Progenitor cell of endocrine pancreas (in vitro differentiated cells): Measurements from ENCODE around the gene DLGAP4. TPM values are rescaled to one million over a fixed set of nuclear protein-coding genes. Genes with fewer than 3 reads are reported as not detected.

Source experiments
- DNase-seq: peaks from one replicate; pipeline ENCODE4 v3.0.0; 2021; ENCODE audit warnings: low spot score; ENCODE audit not compliant: unreplicated experiment
- H3K27ac Mint-ChIP-seq: 2 replicates; pipeline ENCODE4 v1.8.0; 2021; ENCODE audit warnings: mild to moderate bottlenecking, moderate library complexity, mixed read lengths
- H3K27me3 Mint-ChIP-seq: 2 replicates; pipeline ENCODE4 v1.8.0; 2021; ENCODE audit warnings: mixed read lengths
- H3K36me3 Mint-ChIP-seq: 2 replicates; pipeline ENCODE4 v1.8.0; 2022; ENCODE audit warnings: mixed read lengths; ENCODE audit not compliant: insufficient read depth
- H3K4me1 Mint-ChIP-seq: 2 replicates; pipeline ENCODE4 v1.8.0; 2021; ENCODE audit warnings: low read depth, mixed read lengths
- H3K4me3 Mint-ChIP-seq: 2 replicates; pipeline ENCODE4 v1.8.0; 2021; ENCODE audit warnings: low read depth, mild to moderate bottlenecking, moderate library complexity, mixed read lengths
- H3K9me3 Mint-ChIP-seq: 2 replicates; pipeline ENCODE4 v1.8.0; 2021; ENCODE audit warnings: low read depth, mixed read lengths
- total RNA-seq: library from RNA; stranded (reverse); gene quantifications from 2 replicates; pipeline ENCODE4 v1.2.1, GENCODE V29; 2021
- TF ChIP-seq, protein P1 (sequence below): fragments of 200-600 bp; sonication (generic); IDR thresholded peaks from one replicate; pipeline ENCODE4 v1.5.0; 2021; ENCODE audit warnings: antibody characterized with exemption, mild to moderate bottlenecking; ENCODE audit not compliant: unreplicated experiment

The DLGAP4 gene
- total RNA-seq, 1 donor from 2014 or later = 109 TPM

DNA sequence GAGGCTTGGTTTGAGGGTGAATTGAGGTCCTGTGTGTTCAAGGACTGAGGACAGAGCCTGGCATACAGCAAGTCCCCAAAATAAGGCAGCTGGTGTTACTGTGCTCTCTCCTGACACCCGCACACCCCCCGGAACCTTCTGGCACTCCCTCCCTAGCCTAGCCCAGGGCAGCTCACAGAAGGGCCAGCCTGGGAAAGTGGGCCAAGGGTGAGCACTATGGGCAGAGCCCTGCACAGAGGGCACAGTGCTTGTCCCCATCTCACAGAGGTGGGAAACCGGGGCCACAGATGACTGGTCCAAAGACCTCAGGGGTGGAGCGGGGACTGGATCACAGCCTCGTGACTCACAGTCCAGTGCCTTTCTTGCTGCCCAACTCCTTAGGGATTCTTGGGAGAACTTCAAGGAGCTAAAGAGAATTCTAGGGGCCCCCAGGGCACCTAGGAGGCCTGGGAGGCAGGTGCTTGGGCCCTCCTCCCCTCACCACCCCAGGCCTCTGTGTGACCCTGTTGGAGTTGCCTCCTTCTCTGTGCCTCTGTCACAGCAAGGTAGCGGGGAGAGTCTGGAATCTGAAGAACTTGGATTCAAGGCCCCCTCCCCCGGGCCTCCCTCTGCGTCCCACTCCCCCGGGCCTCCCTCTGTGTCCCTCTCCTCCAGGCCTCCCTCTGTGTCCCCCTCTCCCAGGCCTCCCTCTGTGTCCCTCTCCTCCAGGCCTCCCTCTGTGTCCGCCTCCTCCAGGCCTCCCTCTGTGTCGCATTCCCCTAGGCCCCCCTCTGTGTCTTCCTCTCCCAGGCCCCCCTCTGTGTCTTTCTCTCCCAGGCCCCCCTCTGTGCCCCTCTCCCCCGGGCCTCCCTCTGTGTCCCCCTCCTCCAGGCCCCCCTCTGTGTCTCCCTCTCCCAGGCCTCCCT lies 13.5 kb downstream of the DLGAP4 start:
- TF ChIP-seq, protein P1, sequence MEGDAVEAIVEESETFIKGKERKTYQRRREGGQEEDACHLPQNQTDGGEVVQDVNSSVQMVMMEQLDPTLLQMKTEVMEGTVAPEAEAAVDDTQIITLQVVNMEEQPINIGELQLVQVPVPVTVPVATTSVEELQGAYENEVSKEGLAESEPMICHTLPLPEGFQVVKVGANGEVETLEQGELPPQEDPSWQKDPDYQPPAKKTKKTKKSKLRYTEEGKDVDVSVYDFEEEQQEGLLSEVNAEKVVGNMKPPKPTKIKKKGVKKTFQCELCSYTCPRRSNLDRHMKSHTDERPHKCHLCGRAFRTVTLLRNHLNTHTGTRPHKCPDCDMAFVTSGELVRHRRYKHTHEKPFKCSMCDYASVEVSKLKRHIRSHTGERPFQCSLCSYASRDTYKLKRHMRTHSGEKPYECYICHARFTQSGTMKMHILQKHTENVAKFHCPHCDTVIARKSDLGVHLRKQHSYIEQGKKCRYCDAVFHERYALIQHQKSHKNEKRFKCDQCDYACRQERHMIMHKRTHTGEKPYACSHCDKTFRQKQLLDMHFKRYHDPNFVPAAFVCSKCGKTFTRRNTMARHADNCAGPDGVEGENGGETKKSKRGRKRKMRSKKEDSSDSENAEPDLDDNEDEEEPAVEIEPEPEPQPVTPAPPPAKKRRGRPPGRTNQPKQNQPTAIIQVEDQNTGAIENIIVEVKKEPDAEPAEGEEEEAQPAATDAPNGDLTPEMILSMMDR = no peak
- H3K4me3 Mint-ChIP-seq = no peak overlapping the region
- DNase-seq = no peak
- H3K4me1 Mint-ChIP-seq = no peaks in the 10 kb centered on the region
- H3K9me3 Mint-ChIP-seq = peaks cover 4% of the 10 kb centered on the region
- H3K27ac Mint-ChIP-seq = no peak overlapping the region
- H3K27me3 Mint-ChIP-seq = peaks cover 28% of the 10 kb centered on the region
- H3K36me3 Mint-ChIP-seq = no peaks in the 10 kb centered on the region

DNA sequence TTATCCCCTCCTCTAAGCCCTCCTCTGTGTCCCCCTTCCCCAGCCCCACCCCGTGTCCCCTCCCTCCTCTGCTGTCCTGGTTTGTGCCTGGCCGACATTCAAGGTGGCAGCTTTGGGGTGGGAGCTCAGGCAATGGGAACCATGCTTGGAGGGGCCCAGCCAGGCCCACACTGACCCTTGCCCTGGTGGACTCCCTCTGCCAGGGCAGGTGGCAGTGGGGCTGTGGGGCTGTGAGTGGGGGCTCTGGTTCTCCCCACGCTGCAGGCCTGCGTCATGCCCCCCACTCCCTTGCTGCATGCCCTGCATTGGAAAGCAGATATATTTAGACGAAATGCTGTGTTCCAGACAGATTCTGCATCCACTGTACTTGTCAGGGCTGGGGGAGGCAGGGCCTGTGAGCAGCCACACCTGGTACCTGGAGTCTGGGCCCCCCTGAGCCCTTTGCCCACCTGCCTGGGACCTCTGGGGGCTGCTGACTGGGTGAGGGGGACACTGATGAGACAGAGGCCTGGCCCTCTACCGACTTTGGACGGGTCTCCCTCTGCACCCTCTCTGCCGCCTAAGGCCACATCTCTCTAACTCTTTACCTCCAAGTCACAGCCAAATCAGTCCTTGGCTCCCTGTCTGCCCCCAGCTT lies 14.2 kb downstream of the DLGAP4 start:
- peaks cover 25% of the 10 kb centered on the region for H3K27me3 Mint-ChIP-seq
- no peaks in the 10 kb centered on the region for H3K36me3 Mint-ChIP-seq
- no peak for DNase-seq
- TF ChIP-seq, protein P1 = no peak
- H3K4me1 Mint-ChIP-seq = no peaks in the 10 kb centered on the region
- no peak overlapping the region for H3K4me3 Mint-ChIP-seq
- peak overlapping the region; percentile 8 for H3K27ac Mint-ChIP-seq
- H3K9me3 Mint-ChIP-seq = peaks cover 12% of the 10 kb centered on the region

DNA sequence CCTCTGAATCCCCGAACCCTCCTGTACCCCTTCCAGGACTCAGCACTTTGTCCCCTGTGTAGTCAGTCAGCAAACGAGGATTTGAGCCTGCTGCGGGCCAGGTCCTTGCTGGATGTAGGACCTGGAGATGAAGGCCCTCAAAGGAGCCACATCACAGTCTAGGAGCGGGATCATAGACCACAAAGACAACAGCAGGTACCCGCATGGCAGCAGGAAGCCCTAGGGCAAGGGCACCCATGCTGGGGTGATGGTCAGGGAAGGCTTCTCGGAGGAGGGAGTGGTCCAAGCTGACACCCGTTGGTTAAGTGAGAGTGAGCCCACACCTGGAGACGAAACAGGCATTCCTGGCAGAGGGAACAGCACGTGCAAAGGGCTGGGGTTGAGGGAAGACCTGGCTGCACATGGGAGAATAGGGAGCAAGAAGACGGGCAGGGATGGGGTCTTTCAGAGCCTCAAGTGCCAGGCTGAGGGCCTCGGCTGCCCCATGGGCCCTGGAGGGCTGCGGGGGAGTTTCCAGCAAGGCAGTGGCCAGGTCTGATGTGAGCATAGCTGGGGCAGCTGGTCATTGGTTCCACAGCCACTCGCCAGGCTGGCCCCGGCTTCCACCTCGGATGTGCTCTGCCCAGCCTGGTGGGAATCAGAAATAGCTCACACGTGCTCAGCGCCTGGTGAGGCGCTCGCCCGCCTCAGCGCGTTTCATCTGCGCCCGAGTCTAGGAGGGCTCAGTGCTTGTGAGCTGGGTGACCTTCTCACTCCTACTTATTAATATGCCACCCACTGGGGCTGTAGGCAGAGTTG lies 15.0 kb downstream of the DLGAP4 start:
- H3K9me3 Mint-ChIP-seq = peaks cover 12% of the 10 kb centered on the region
- H3K4me1 Mint-ChIP-seq = no peaks in the 10 kb centered on the region
- H3K36me3 Mint-ChIP-seq = no peaks in the 10 kb centered on the region
- TF ChIP-seq, protein P1 = no peak
- H3K27me3 Mint-ChIP-seq = peaks cover 24% of the 10 kb centered on the region
- H3K4me3 Mint-ChIP-seq = no peak overlapping the region
- no peak for DNase-seq
- H3K27ac Mint-ChIP-seq = peak overlapping the region; percentile 8

DNA sequence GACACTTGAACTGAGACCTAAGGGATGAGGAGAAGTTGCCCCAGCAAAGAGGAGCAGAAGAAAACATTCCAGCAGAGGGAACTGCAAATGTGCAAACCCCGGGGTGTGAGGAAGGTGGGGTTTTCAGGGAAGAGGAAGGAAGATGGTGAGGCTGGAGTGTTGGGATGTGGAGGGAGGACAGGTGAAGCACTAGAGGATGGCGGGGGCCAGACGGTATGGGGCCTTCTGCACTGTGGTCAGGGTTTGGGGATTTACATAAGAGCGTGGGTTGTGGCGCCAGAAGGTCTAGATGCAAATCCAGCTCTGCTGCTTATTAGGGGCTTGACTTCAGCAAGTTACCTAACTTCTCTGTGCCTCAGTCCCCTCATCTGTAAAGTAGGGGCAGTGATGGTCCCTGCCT lies 16.0 kb downstream of the DLGAP4 start:
- H3K27me3 Mint-ChIP-seq = peaks cover 20% of the 10 kb centered on the region
- H3K36me3 Mint-ChIP-seq = no peaks in the 10 kb centered on the region
- DNase-seq = no peak
- peaks cover 12% of the 10 kb centered on the region for H3K9me3 Mint-ChIP-seq
- TF ChIP-seq, protein P1 = no peak
- no peaks in the 10 kb centered on the region for H3K4me1 Mint-ChIP-seq
- no peak overlapping the region for H3K4me3 Mint-ChIP-seq
- H3K27ac Mint-ChIP-seq = no peak overlapping the region

DNA sequence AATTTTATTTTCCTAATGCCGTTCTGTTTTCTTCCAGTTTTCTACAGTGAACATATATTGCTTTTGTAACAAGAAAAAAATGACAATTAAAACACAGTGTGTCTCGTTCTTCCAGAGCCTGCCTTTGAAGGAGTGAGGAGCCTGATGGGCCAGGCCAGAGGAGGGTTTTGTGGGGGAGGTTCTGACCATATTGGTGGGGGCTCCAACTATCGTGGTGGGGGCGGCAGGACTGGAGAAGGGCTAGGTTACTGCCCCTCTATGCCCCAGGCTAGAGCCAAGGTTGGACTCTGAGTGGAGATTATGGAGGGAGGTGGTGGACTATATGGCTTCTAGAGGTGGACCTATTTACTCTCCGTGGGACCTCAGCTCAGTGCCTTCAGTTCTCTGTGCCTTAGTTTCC lies 24.0 kb downstream of the DLGAP4 start:
- TF ChIP-seq, protein P1 = no peak
- no peak for DNase-seq
- H3K4me3 Mint-ChIP-seq = no peak overlapping the region
- peaks cover 3% of the 10 kb centered on the region for H3K9me3 Mint-ChIP-seq
- H3K27me3 Mint-ChIP-seq = peaks cover 33% of the 10 kb centered on the region
- no peak overlapping the region for H3K27ac Mint-ChIP-seq
- H3K36me3 Mint-ChIP-seq = no peaks in the 10 kb centered on the region
- no peaks in the 10 kb centered on the region for H3K4me1 Mint-ChIP-seq
